Gastrocnemius medialis (tissue), 4 donors: Measurements from ENCODE around the gene MAP3K5. TPM values are rescaled to one million over a fixed set of nuclear protein-coding genes. Genes with fewer than 3 reads are reported as not detected.

Experiments used
- ATAC-seq, 2 donors: fragments of 150-250 bp; one replicate each; pipeline ENCODE4 v1.9.1; 2016
- DNase-seq, 2 donors: peaks; one replicate each; pipeline ENCODE4 v3.0.0-alpha.2; 2019
- H3K27ac ChIP-seq, 4 donors: fragments of 200-600 bp; sonication (generic); 1 replicate in 1 of 4; 2 replicates in 3 of 4; pipeline ENCODE4 v1.5.1; 2016 to 2018; ENCODE audit warnings: mild to moderate bottlenecking in 2 of 4, moderate library complexity in 1 of 4
- H3K27me3 ChIP-seq, 3 donors: fragments of 200-600 bp; sonication (generic) in 2 of 3; 1 replicate in 1 of 3; 2 replicates in 2 of 3; pipeline versions ENCODE4 v1.5.1 to v1.6.0; 2016 to 2019; ENCODE audit warnings: mild to moderate bottlenecking in 1 of 3, moderate library complexity in 1 of 3
- H3K36me3 ChIP-seq, 2 donors: fragments of 200-600 bp; sonication (generic) in 1 of 2; one replicate each; pipeline ENCODE4 v1.5.1; 2017 to 2018
- H3K4me1 ChIP-seq, 2 donors: fragments of 200-600 bp; sonication (generic) in 1 of 2; one replicate each; pipeline ENCODE4 v1.5.1; 2016 to 2017; ENCODE audit warnings: mild to moderate bottlenecking in 2 of 2
- H3K4me3 ChIP-seq, 4 donors: fragments of 200-600 bp; sonication (generic) in 3 of 4; 1 replicate in 1 of 4; 2 replicates in 3 of 4; pipeline ENCODE4 v1.5.1; 2016 to 2019; ENCODE audit warnings: mild to moderate bottlenecking in 2 of 4
- H3K9me3 ChIP-seq, 3 donors: fragments of 200-600 bp; sonication (generic) in 2 of 3; 1 replicate in 1 of 3; 2 replicates in 2 of 3; pipeline ENCODE4 v1.5.1; 2016 to 2019
- CTCF ChIP-seq, 5 experiments: fragments of 450-650 bp in 3 of 5; fragments of 200-600 bp in 2 of 5; sonication (generic) in 2 of 5; IDR thresholded peaks in 4 of 5; conservative IDR thresholded peaks in 1 of 5; 1 replicate in 4 of 5; 2 replicates in 1 of 5; pipeline ENCODE4 v1.5.1; 2016 to 2019; ENCODE audit warnings: antibody characterized with exemption in 5 of 5, mild to moderate bottlenecking in 3 of 5, moderate library complexity in 3 of 5
- POLR2A ChIP-seq, 2 donors: fragments of 450-650 bp; IDR thresholded peaks; one replicate each; pipeline ENCODE4 v1.6.1; 2017; ENCODE audit warnings: antibody characterized with exemption in 2 of 2, mild to moderate bottlenecking in 2 of 2, moderate library complexity in 2 of 2
- in situ Hi-C, 4 donors: fragments of 200-750 bp; cut with MboI; loops; one replicate each; pipeline versions ENCODE4 v1.15.0 to v1.8.0; 2017; ENCODE audit warnings: low sequenced_read_pairs in 4 of 4
- intact Hi-C: fragments of 100-400 bp; cut with DNase I; formaldehyde crosslinking; loops from one replicate; pipeline ENCODE4 v1.15.1; 2023; ENCODE audit warnings: low total_unique reads
- total RNA-seq, 4 donors: library from RNA; depleted of rRNA; stranded (reverse); fragments of >200 nt; gene quantifications; one replicate each; pipeline versions ENCODE4 v1.1.0 to v1.2.3, GENCODE V29; 2016

The MAP3K5 gene
- total RNA-seq, 4 donors from 2014 or later = 2.9 to 46.9 (median 4.9) TPM

- H3K27me3 ChIP-seq = no peaks in the 10 kb centered on the region
- no peak for TF ChIP-seq CTCF (IDR thresholded peaks at IDR 0.05 in 4 of 5, conservative IDR thresholded peaks at IDR 0.05 in 1 of 5)
- DNase-seq = no peak
- H3K27ac ChIP-seq = no peak overlapping the region
- H3K4me1 ChIP-seq = no peaks in the 10 kb centered on the region
- ATAC-seq = no peak
- no peaks in the 10 kb centered on the region for H3K36me3 ChIP-seq
- intact Hi-C loops (no loop called here), in situ Hi-C loops (no loop called here)
- no peaks in the 10 kb centered on the region for H3K9me3 ChIP-seq
- H3K4me3 ChIP-seq = no peak overlapping the region
Measured at GRCh38 chr6:136511397-136511796, 280.9 kb downstream of the MAP3K5 start.

GRCh38 chr6:136510782-136511181, 281.5 kb downstream of the MAP3K5 start:
- Histone ChIP-seq H3K36me3 (no peaks in the 10 kb centered on the region), H3K27me3 (no peaks in the 10 kb centered on the region), H3K4me3 (no peak overlapping the region), H3K27ac (no peak overlapping the region), H3K9me3 (no peaks in the 10 kb centered on the region), H3K4me1 (no peaks in the 10 kb centered on the region)
- DNase-seq (no peak), ATAC-seq (no peak)
- no peak for TF ChIP-seq CTCF (IDR thresholded peaks at IDR 0.05 in 4 of 5, conservative IDR thresholded peaks at IDR 0.05 in 1 of 5)
- no peak for TF ChIP-seq POLR2A (IDR thresholded peaks at IDR 0.05)
- intact Hi-C loops (no loop called here), in situ Hi-C loops (no loop called here)

- intact Hi-C loops = no loop called here
- no peak for TF ChIP-seq CTCF (IDR thresholded peaks at IDR 0.05 in 4 of 5, conservative IDR thresholded peaks at IDR 0.05 in 1 of 5)
- TF ChIP-seq POLR2A (IDR thresholded peaks at IDR 0.05) = no peak
- Histone ChIP-seq H3K9me3 (no peaks in the 10 kb centered on the region), H3K27ac (no peak overlapping the region), H3K36me3 (no peaks in the 10 kb centered on the region), H3K4me3 (no peak overlapping the region), H3K27me3 (no peaks in the 10 kb centered on the region), H3K4me1 (no peaks in the 10 kb centered on the region)
- in situ Hi-C loops = no loop called here
- ATAC-seq (no peak), DNase-seq (no peak)
Measured at GRCh38 chr6:136510299-136510698, 282.0 kb downstream of the MAP3K5 start.

GRCh38 chr6:136508725-136509392, 283.4 kb downstream of the MAP3K5 start:
- no peaks in the 10 kb centered on the region for H3K36me3 ChIP-seq
- no peak for ATAC-seq
- TF ChIP-seq CTCF (IDR thresholded peaks at IDR 0.05 in 4 of 5, conservative IDR thresholded peaks at IDR 0.05 in 1 of 5) = no peak
- no peak for TF ChIP-seq POLR2A (IDR thresholded peaks at IDR 0.05)
- no peaks in the 10 kb centered on the region for H3K4me1 ChIP-seq
- in situ Hi-C loops = no loop called here
- DNase-seq = no peak
- no peaks in the 10 kb centered on the region for H3K9me3 ChIP-seq
- H3K27ac ChIP-seq = no peak overlapping the region
- intact Hi-C loops = no loop called here
- no peak overlapping the region for H3K4me3 ChIP-seq
- no peaks in the 10 kb centered on the region for H3K27me3 ChIP-seq

Other genes starting within 250 kb of the MAP3K5 start
- gene MAP7, start 242.1 kb downstream of the MAP3K5 start, total RNA-seq = under 1 TPM; 0.22 to 0.56 (median 0.39) TPM
- gene PEX7, start 30.1 kb upstream of the MAP3K5 start, total RNA-seq = 10 to 100 TPM in 1 of 4 donors, 1 to 10 TPM in 2, under 1 TPM in 1; 0.32 to 10.6 (median 6.0) TPM
- not detected for gene SLC35D3, start 129.8 kb upstream of the MAP3K5 start, total RNA-seq